Activated CD8-positive, alpha-beta memory T cell treated with anti-CD3 and anti-CD28 coated beads, Interleukin-2, amount 50 U/mL, for 1 hour (primary cell): ENCODE data around the gene C22orf39.

Source experiments
- DNase-seq: peaks from one replicate; pipeline ENCODE4 v3.0.0-alpha.2; 2020; ENCODE audit errors: extremely low read depth

C22orf39 gene

GRCh38 chr22:19400881-19401280 is 46.6 kb downstream of the C22orf39 start:
- DNase-seq, result no peak

- DNase-seq, result no peak
Measured at GRCh38 chr22:19398652-19399051, 48.9 kb downstream of the C22orf39 start.

- DNase-seq, result no peak
Measured at GRCh38 chr22:19398206-19398605, 49.3 kb downstream of the C22orf39 start.

GRCh38 chr22:19397734-19398104 is 49.8 kb downstream of the C22orf39 start:
- DNase-seq, result no peak

GRCh38 chr22:19396934-19397733 is 50.4 kb downstream of the C22orf39 start:
- DNase-seq, result no peak

GRCh38 chr22:19396561-19396933 is 51.0 kb downstream of the C22orf39 start:
- DNase-seq, result no peak

- DNase-seq, result no peak
Measured at GRCh38 chr22:19395276-19395675, 52.2 kb downstream of the C22orf39 start.

GRCh38 chr22:19394274-19395050 is 53.0 kb downstream of the C22orf39 start:
- no peak for DNase-seq

- DNase-seq, result no peak
Measured at GRCh38 chr22:19393704-19394103, 53.8 kb downstream of the C22orf39 start.
